Activated CD8-positive, alpha-beta T cell treated with anti-CD3 and anti-CD28 coated beads for 36 hours (primary cell): ENCODE data around the gene ERCC1. TPM values are rescaled to one million over a fixed set of nuclear protein-coding genes. Genes with fewer than 3 reads are reported as not detected.
A peak's percentile ranks its signal among the peaks of the same experiment; 100 is the strongest.

Experiments
- ATAC-seq: fragments of 200-7000 bp; cut with Tn5 transposase; one replicate; pipeline ENCODE4 v1.10.0; 2021; ENCODE audit warnings: mild to moderate bottlenecking, moderate library complexity
- CTCF ChIA-PET: fragments of 350-600 bp; sonication (Branson Sonifier 250); formaldehyde crosslinking; loops from one replicate; lab custom pipeline; 2021; ENCODE audit warnings: antibody characterized with exemption; lab: Charles Lee
- POLR2A ChIA-PET: fragments of 350-600 bp; sonication (Branson Sonifier 250); formaldehyde crosslinking; loops from one replicate; lab custom pipeline; 2021; ENCODE audit warnings: antibody characterized with exemption; lab: Charles Lee
- DNase-seq: peaks from one replicate; pipeline ENCODE4 v3.0.0-alpha.2; 2020
- H3K27ac Mint-ChIP-seq: one replicate; pipeline ENCODE4 v1.8.0; 2021; ENCODE audit warnings: mild to moderate bottlenecking, mixed read lengths
- H3K27me3 Mint-ChIP-seq: one replicate; pipeline ENCODE4 v1.8.0; 2021; ENCODE audit warnings: mixed read lengths
- H3K36me3 Mint-ChIP-seq: one replicate; pipeline ENCODE4 v1.8.0; 2021; ENCODE audit warnings: low read depth, mixed read lengths
- H3K4me1 Mint-ChIP-seq: one replicate; pipeline ENCODE4 v1.8.0; 2021; ENCODE audit warnings: low read depth, mixed read lengths
- H3K4me3 Mint-ChIP-seq: one replicate; pipeline ENCODE4 v1.8.0; 2021; ENCODE audit warnings: mild to moderate bottlenecking, moderate library complexity, mixed read lengths
- H3K9me3 Mint-ChIP-seq: one replicate; pipeline ENCODE4 v1.8.0; 2021; ENCODE audit warnings: mixed read lengths
- CTCF ChIP-seq: fragments of 200-600 bp; IDR thresholded peaks from one replicate; pipeline ENCODE4 v1.8.0; 2022; ENCODE audit warnings: antibody characterized with exemption, mild to moderate bottlenecking
- intact Hi-C: fragments of 100-400 bp; cut with micrococcal nuclease; formaldehyde crosslinking; loops from one replicate; pipeline ENCODE4 v1.10.0; 2022
- total RNA-seq, 2 experiments: library from RNA; stranded (reverse); gene quantifications; one replicate each; pipeline ENCODE4 v1.2.3, GENCODE V29; 2021

The ERCC1 gene
- total RNA-seq, 2 experiments from 2014 or later, result 41.6 to 46.5 TPM

GRCh38 chr19:45376045-45376724, 47.5 kb downstream of the ERCC1 start:
- ATAC-seq (no peak), DNase-seq (no peak)
- ChIA-PET CTCF (no interaction called here), POLR2A (interaction anchor here (1.5 kb wide), 1 partner anchor 19 kb away, joined by 3 read pairs; no protein-coding TSS in a partner anchor)
- Mint-ChIP-seq H3K36me3 (no peaks in the 10 kb centered on the region), H3K4me3 (no peak overlapping the region), H3K4me1 (no peaks in the 10 kb centered on the region), H3K27me3 (no peaks in the 10 kb centered on the region), H3K27ac (no peak overlapping the region), H3K9me3 (no peaks in the 10 kb centered on the region)
- TF ChIP-seq CTCF, result no peak
- intact Hi-C loops, result no loop called here

- peak within 1 kb of the TSS; percentile 99 for H3K27ac Mint-ChIP-seq
- H3K27me3 Mint-ChIP-seq, result no peaks in the 10 kb centered on the region
- peaks cover 14% of the 10 kb centered on the region for H3K4me1 Mint-ChIP-seq
- CTCF ChIA-PET, result interaction anchor here (1.2 to 1.3 kb wide), 3 partner anchors 32 to 115 kb away, joined by 4 to 6 read pairs (median 4); no protein-coding TSS in a partner anchor
- H3K4me3 Mint-ChIP-seq, result peak within 1 kb of the TSS; percentile 91
- ATAC-seq, result peak; percentile 100
- no peak for TF ChIP-seq CTCF
- peak; percentile 99 for DNase-seq
- intact Hi-C loops, result no loop called here
- H3K36me3 Mint-ChIP-seq, result peaks cover 1% of the 10 kb centered on the region
- POLR2A ChIA-PET, result interaction anchor here (0.6 to 1.1 kb wide), 2 partner anchors 32 to 51 kb away, joined by 3 to 4 read pairs; no protein-coding TSS in a partner anchor
- H3K9me3 Mint-ChIP-seq, result no peaks in the 10 kb centered on the region
Measured at GRCh38 chr19:45370410-45371204, 53.1 kb downstream of the ERCC1 start, which contains the start of gene ERCC2. TSS of gene ERCC2 (minus strand) at chr19:45370573. CDS start at chr19:45370540, 33 bp downstream.

GRCh38 chr19:45368737-45369340, 54.9 kb downstream of the ERCC1 start:
- ChIA-PET CTCF (interaction anchor here (1.3 kb wide), 1 partner anchor 30 kb away, joined by 5 read pairs; no protein-coding TSS in a partner anchor), POLR2A (interaction anchor here (0.7 kb wide), 1 partner anchor 323 kb away, joined by 3 read pairs; no protein-coding TSS in a partner anchor)
- no peak for TF ChIP-seq CTCF
- H3K36me3 Mint-ChIP-seq, result peaks cover 1% of the 10 kb centered on the region
- no peaks in the 10 kb centered on the region for H3K27me3 Mint-ChIP-seq
- DNase-seq (no peak), ATAC-seq (no peak)
- intact Hi-C loops, result no loop called here
- H3K4me3 Mint-ChIP-seq, result peak overlapping the region; percentile 44
- peaks cover 14% of the 10 kb centered on the region for H3K4me1 Mint-ChIP-seq
- H3K27ac Mint-ChIP-seq, result no peak overlapping the region
- no peaks in the 10 kb centered on the region for H3K9me3 Mint-ChIP-seq

GRCh38 chr19:45368127-45368526, 55.6 kb downstream of the ERCC1 start:
- ATAC-seq (no peak), DNase-seq (no peak)
- Mint-ChIP-seq H3K4me1 (peaks cover 14% of the 10 kb centered on the region), H3K4me3 (no peak overlapping the region), H3K27me3 (no peaks in the 10 kb centered on the region), H3K36me3 (peaks cover 1% of the 10 kb centered on the region), H3K27ac (no peak overlapping the region), H3K9me3 (no peaks in the 10 kb centered on the region)
- TF ChIP-seq CTCF, result no peak
- ChIA-PET CTCF (interaction anchor here (1.3 kb wide), 1 partner anchor 29 kb away, joined by 5 read pairs; no protein-coding TSS in a partner anchor), POLR2A (interaction anchor here (0.7 kb wide), 1 partner anchor 324 kb away, joined by 3 read pairs; no protein-coding TSS in a partner anchor)
- intact Hi-C loops, result no loop called here
